HEK293 (cell line): Measurements from ENCODE around the gene ALG6.

Source experiments
- HOXA7 ChIP-seq: sonication (generic); formaldehyde crosslinking; IDR thresholded peaks from 2 replicates; pipeline ENCODE4 v1.8.1; 2022; ENCODE audit warnings: missing genetic modification reagents, borderline replicate concordance
- SALL2 ChIP-seq: fragments of 450-650 bp; formaldehyde crosslinking; IDR thresholded peaks from 2 replicates; pipeline ENCODE4 v1.5.0; 2017; ENCODE audit warnings: missing biosample characterization, mild to moderate bottlenecking, missing genetic modification characterization, borderline replicate concordance
- ZNF140 ChIP-seq: fragments of 450-650 bp; formaldehyde crosslinking; IDR thresholded peaks from 2 replicates; pipeline ENCODE4 v1.5.1; 2016; ENCODE audit warnings: missing biosample characterization, missing genetic modification characterization
- ZNF239 ChIP-seq: fragments of 450-650 bp; formaldehyde crosslinking; IDR thresholded peaks from 2 replicates; pipeline ENCODE4 v1.5.1; 2016; ENCODE audit warnings: missing biosample characterization, missing genetic modification characterization
- TF ChIP-seq, protein P1 (sequence below): fragments of 450-650 bp; formaldehyde crosslinking; IDR thresholded peaks from 2 replicates; pipeline ENCODE4 v1.5.1; 2016; ENCODE audit warnings: missing biosample characterization, missing genetic modification characterization
- TF ChIP-seq, protein P2 (sequence below): sonication (generic); formaldehyde crosslinking; IDR thresholded peaks from 2 replicates; pipeline ENCODE4 v1.8.1; 2022; ENCODE audit warnings: mild to moderate bottlenecking, moderate library complexity, missing genetic modification reagents
- TF ChIP-seq, protein P3 (sequence below): fragments of 450-650 bp; IDR thresholded peaks from 2 replicates; pipeline ENCODE4 v1.5.1; 2018; ENCODE audit warnings: missing biosample characterization, mild to moderate bottlenecking, missing genetic modification characterization
- TF ChIP-seq, protein P4 (sequence below): fragments of 450-650 bp; formaldehyde crosslinking; IDR thresholded peaks from 2 replicates; pipeline ENCODE4 v1.5.1; 2016; ENCODE audit warnings: missing biosample characterization, missing genetic modification characterization

DNA sequence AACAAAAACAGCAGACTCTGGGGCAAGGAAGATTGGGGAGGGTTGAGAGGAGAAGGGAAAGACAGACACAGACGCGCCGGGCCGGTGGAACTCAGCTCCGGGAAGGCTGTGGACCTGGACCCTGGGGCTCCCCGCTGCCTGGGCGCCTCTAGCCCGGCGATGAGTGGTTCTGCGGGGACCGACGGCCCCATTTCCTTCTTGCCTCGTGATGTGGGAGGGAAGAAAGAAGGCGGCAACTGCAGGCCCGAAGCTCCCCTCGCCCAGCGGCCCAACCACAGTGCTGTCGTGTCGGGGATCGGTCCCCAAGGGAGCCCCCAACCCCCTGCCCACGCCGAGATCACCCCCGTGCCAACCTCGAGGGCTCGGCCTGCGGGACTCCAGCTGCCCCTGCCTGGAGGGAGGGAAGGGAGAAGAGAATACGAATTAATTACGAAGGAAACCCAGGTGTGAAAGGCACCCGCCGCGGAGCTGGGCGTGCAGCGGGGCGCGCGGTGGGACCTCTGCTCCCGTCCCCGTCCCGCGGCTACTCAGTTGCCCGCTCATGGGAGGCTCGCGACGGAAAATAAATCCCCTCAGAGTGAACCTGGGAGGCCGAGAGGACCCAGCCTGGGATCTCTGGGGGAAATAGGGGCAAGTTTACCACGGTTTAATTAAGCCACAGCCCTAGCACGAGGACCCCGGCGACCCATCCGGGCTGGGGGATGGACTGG, 37.7 kb upstream of the ALG6 start:
- TF ChIP-seq, protein P1, sequence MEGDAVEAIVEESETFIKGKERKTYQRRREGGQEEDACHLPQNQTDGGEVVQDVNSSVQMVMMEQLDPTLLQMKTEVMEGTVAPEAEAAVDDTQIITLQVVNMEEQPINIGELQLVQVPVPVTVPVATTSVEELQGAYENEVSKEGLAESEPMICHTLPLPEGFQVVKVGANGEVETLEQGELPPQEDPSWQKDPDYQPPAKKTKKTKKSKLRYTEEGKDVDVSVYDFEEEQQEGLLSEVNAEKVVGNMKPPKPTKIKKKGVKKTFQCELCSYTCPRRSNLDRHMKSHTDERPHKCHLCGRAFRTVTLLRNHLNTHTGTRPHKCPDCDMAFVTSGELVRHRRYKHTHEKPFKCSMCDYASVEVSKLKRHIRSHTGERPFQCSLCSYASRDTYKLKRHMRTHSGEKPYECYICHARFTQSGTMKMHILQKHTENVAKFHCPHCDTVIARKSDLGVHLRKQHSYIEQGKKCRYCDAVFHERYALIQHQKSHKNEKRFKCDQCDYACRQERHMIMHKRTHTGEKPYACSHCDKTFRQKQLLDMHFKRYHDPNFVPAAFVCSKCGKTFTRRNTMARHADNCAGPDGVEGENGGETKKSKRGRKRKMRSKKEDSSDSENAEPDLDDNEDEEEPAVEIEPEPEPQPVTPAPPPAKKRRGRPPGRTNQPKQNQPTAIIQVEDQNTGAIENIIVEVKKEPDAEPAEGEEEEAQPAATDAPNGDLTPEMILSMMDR (tag by site-specific recombination): no peak
- TF ChIP-seq, protein P2, sequence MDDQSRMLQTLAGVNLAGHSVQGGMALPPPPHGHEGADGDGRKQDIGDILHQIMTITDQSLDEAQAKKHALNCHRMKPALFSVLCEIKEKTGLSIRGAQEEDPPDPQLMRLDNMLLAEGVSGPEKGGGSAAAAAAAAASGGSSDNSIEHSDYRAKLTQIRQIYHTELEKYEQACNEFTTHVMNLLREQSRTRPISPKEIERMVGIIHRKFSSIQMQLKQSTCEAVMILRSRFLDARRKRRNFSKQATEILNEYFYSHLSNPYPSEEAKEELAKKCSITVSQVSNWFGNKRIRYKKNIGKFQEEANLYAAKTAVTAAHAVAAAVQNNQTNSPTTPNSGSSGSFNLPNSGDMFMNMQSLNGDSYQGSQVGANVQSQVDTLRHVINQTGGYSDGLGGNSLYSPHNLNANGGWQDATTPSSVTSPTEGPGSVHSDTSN (CRISPR knock-in tag): no peak
- TF ChIP-seq SALL2 (tag by site-specific recombination) (no peak), HOXA7 (CRISPR knock-in tag) (no peak), ZNF140 (tag by site-specific recombination) (no peak), ZNF239 (tag by site-specific recombination) (no peak)
- TF ChIP-seq, protein P3, sequence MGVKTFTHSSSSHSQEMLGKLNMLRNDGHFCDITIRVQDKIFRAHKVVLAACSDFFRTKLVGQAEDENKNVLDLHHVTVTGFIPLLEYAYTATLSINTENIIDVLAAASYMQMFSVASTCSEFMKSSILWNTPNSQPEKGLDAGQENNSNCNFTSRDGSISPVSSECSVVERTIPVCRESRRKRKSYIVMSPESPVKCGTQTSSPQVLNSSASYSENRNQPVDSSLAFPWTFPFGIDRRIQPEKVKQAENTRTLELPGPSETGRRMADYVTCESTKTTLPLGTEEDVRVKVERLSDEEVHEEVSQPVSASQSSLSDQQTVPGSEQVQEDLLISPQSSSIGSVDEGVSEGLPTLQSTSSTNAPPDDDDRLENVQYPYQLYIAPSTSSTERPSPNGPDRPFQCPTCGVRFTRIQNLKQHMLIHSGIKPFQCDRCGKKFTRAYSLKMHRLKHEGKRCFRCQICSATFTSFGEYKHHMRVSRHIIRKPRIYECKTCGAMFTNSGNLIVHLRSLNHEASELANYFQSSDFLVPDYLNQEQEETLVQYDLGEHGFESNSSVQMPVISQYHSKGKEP (tag by site-specific recombination): no peak
- TF ChIP-seq, protein P4, sequence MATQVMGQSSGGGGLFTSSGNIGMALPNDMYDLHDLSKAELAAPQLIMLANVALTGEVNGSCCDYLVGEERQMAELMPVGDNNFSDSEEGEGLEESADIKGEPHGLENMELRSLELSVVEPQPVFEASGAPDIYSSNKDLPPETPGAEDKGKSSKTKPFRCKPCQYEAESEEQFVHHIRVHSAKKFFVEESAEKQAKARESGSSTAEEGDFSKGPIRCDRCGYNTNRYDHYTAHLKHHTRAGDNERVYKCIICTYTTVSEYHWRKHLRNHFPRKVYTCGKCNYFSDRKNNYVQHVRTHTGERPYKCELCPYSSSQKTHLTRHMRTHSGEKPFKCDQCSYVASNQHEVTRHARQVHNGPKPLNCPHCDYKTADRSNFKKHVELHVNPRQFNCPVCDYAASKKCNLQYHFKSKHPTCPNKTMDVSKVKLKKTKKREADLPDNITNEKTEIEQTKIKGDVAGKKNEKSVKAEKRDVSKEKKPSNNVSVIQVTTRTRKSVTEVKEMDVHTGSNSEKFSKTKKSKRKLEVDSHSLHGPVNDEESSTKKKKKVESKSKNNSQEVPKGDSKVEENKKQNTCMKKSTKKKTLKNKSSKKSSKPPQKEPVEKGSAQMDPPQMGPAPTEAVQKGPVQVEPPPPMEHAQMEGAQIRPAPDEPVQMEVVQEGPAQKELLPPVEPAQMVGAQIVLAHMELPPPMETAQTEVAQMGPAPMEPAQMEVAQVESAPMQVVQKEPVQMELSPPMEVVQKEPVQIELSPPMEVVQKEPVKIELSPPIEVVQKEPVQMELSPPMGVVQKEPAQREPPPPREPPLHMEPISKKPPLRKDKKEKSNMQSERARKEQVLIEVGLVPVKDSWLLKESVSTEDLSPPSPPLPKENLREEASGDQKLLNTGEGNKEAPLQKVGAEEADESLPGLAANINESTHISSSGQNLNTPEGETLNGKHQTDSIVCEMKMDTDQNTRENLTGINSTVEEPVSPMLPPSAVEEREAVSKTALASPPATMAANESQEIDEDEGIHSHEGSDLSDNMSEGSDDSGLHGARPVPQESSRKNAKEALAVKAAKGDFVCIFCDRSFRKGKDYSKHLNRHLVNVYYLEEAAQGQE: no peak
